ENCODE data around the gene KRT14. TPM values are rescaled to one million over a fixed set of nuclear protein-coding genes. Genes with fewer than 3 reads are reported as not detected.
"Not testable (repeated sequence)": the region's sequence is repeated elsewhere in the genome, so short reads cannot be mapped to it uniquely, and the experiment has no call there.

Gene KRT14
- total and polyA plus RNA-seq, 2 donors (not counting 1 experiment from before 2014, with no cell fraction given): 0.94 TPM; not detected in 1

DNA sequence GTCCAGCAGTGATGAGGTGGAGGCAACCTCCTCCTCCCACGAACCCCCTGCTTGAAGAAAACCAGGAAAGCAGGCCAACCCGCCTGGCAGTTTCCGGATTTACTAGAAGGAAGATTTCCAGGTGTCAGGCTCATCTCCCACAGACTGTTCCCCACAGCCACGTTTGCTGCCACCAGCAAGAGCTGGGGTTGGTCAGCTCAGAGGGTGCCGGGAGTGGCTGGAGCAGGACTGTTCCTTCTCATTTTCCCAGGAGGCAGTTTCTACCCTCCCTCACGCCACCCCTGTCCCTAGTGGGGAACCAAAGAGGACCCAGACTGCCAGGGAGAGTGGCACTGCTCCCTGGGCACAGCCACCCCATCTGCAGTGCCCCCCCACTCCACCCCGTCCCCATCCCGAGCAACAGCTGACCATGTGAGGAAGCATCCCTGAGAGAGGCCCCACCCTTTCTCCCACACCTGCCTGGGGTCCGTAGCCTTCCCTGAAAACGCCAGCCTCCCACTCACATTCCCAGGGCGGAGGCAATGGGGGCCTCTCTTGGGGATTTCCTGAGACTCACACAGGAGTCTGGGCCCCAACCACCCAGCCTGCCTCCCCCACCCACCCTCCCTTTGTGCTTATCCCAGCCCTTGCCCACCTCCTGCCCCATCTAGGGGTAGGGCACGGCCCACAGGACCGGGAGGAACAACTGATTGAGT is 31.8 kb upstream of the KRT14 start:
- no peak overlapping the region for H2AFZ ChIP-seq (ENCODE audit: low read length)
- no peaks in the 10 kb centered on the region for H3K79me2 ChIP-seq (ENCODE audit: control insufficient read depth, insufficient read depth, low read length)
- H3K27me3 ChIP-seq (ENCODE audit: control insufficient read depth, insufficient read depth, low read length): peaks cover 5% of the 10 kb centered on the region
- H3K4me3 ChIP-seq (replicated peaks in 1 of 4; ENCODE audit: control extremely low read depth in 1 of 4, insufficient read depth in 1 of 4, low read depth in 3 of 4, low read length in 4 of 4): no peak overlapping the region
- no peaks in the 10 kb centered on the region for H3K9me3 ChIP-seq (ENCODE audit: control insufficient read depth, insufficient read depth, low read depth, low read length)
- H4K20me1 ChIP-seq (ENCODE audit: control insufficient read depth, extremely low read depth, insufficient read depth, low read length): no peaks in the 10 kb centered on the region
- H3K36me3 ChIP-seq (ENCODE audit: control insufficient read depth, insufficient read depth, low read length): no peaks in the 10 kb centered on the region
- no peak overlapping the region for H3K4me2 ChIP-seq (ENCODE audit: extremely low read depth, insufficient read depth, low read length)
- no peak for DNase-seq (ENCODE audit: low read depth in 2 of 2)
- H3K4me1 ChIP-seq (ENCODE audit: control insufficient read depth, extremely low read depth, insufficient read depth, low read length): no peaks in the 10 kb centered on the region
- TF ChIP-seq EZH2 (IDR thresholded peaks at IDR 0.05; ENCODE audit: low read length, missing control alignments) (no peak), CTCF (conservative IDR thresholded peaks at IDR 0.05 in 1 of 2, IDR thresholded peaks at IDR 0.05 in 1 of 2; ENCODE audit: low read depth in 1 of 2, low read length in 2 of 2) (no peak)
- H3K9ac ChIP-seq (ENCODE audit: insufficient read depth, low read length): no peak overlapping the region
- H3K27ac ChIP-seq (ENCODE audit: insufficient read depth, low read length): no peak overlapping the region

DNA sequence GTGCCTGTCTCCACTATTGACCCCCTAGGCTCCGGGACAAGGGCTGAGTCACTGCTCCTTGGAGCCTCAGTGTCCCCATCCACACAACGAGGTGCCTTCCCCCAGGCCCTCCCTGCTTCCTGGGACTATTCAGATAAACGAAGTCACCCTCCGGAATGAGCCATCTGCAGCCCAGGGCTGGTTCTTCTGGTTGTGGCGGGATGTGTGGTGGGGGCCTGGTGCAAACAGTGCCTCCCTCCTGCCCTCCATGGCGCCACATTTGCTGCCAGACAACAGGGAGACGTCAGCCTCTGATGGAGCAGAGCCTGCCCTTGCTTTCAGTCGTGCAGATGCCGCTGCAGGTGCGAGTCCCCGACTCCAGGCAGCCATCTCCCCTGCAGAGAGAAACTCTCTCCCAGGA is 31.0 kb upstream of the KRT14 start:
- no peaks in the 10 kb centered on the region for H3K9me3 ChIP-seq (ENCODE audit: control insufficient read depth, insufficient read depth, low read depth, low read length)
- no peak overlapping the region for H3K9ac ChIP-seq (ENCODE audit: insufficient read depth, low read length)
- no peak for DNase-seq (ENCODE audit: low read depth in 2 of 2)
- no peak for TF ChIP-seq EZH2 (IDR thresholded peaks at IDR 0.05; ENCODE audit: low read length, missing control alignments)
- no peak for TF ChIP-seq CTCF (conservative IDR thresholded peaks at IDR 0.05 in 1 of 2, IDR thresholded peaks at IDR 0.05 in 1 of 2; ENCODE audit: low read depth in 1 of 2, low read length in 2 of 2)
- no peak overlapping the region for H3K4me2 ChIP-seq (ENCODE audit: extremely low read depth, insufficient read depth, low read length)
- H3K79me2 ChIP-seq (ENCODE audit: control insufficient read depth, insufficient read depth, low read length): no peaks in the 10 kb centered on the region
- no peaks in the 10 kb centered on the region for H3K4me1 ChIP-seq (ENCODE audit: control insufficient read depth, extremely low read depth, insufficient read depth, low read length)
- H4K20me1 ChIP-seq (ENCODE audit: control insufficient read depth, extremely low read depth, insufficient read depth, low read length): no peaks in the 10 kb centered on the region
- H3K27me3 ChIP-seq (ENCODE audit: control insufficient read depth, insufficient read depth, low read length): peaks cover 4% of the 10 kb centered on the region
- H2AFZ ChIP-seq (ENCODE audit: low read length): no peak overlapping the region
- no peak overlapping the region for H3K27ac ChIP-seq (ENCODE audit: insufficient read depth, low read length)
- H3K4me3 ChIP-seq (replicated peaks in 1 of 4; ENCODE audit: control extremely low read depth in 1 of 4, insufficient read depth in 1 of 4, low read depth in 3 of 4, low read length in 4 of 4): no peak overlapping the region
- no peaks in the 10 kb centered on the region for H3K36me3 ChIP-seq (ENCODE audit: control insufficient read depth, insufficient read depth, low read length)

DNA sequence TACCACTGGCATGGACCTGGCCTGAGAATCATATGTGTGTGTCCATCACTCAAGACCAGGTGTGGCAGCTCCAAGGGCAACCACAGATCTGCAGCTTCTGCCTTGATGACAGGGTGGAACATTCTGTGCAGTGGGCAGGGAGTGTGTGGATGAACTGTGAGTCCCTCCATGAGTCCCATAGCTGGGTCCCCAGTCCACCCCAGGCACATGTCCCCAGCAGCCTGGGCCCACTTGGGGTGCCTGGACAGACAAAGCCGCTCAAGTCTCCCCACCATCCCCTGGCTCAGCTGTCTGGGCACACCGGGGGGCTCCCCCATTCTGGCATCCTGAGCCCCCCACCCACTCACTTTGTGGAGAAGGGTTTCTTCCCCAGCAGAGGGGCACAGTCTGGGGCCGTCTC is 30.4 kb upstream of the KRT14 start:
- Histone ChIP-seq H3K4me1 (ENCODE audit: control insufficient read depth, extremely low read depth, insufficient read depth, low read length) (no peaks in the 10 kb centered on the region), H3K36me3 (ENCODE audit: control insufficient read depth, insufficient read depth, low read length) (no peaks in the 10 kb centered on the region), H3K27ac (ENCODE audit: insufficient read depth, low read length) (no peak overlapping the region), H3K9me3 (ENCODE audit: control insufficient read depth, insufficient read depth, low read depth, low read length) (no peaks in the 10 kb centered on the region), H4K20me1 (ENCODE audit: control insufficient read depth, extremely low read depth, insufficient read depth, low read length) (no peaks in the 10 kb centered on the region), H3K27me3 (ENCODE audit: control insufficient read depth, insufficient read depth, low read length) (peaks cover 4% of the 10 kb centered on the region), H3K4me2 (ENCODE audit: extremely low read depth, insufficient read depth, low read length) (no peak overlapping the region), H3K79me2 (ENCODE audit: control insufficient read depth, insufficient read depth, low read length) (no peaks in the 10 kb centered on the region), H2AFZ (ENCODE audit: low read length) (no peak overlapping the region), H3K9ac (ENCODE audit: insufficient read depth, low read length) (no peak overlapping the region), H3K4me3 (replicated peaks in 1 of 4; ENCODE audit: control extremely low read depth in 1 of 4, insufficient read depth in 1 of 4, low read depth in 3 of 4, low read length in 4 of 4) (no peak overlapping the region)
- TF ChIP-seq EZH2 (IDR thresholded peaks at IDR 0.05; ENCODE audit: low read length, missing control alignments): no peak
- TF ChIP-seq CTCF (conservative IDR thresholded peaks at IDR 0.05 in 1 of 2, IDR thresholded peaks at IDR 0.05 in 1 of 2; ENCODE audit: low read depth in 1 of 2, low read length in 2 of 2): no peak
- no peak for DNase-seq (ENCODE audit: low read depth in 2 of 2)

DNA sequence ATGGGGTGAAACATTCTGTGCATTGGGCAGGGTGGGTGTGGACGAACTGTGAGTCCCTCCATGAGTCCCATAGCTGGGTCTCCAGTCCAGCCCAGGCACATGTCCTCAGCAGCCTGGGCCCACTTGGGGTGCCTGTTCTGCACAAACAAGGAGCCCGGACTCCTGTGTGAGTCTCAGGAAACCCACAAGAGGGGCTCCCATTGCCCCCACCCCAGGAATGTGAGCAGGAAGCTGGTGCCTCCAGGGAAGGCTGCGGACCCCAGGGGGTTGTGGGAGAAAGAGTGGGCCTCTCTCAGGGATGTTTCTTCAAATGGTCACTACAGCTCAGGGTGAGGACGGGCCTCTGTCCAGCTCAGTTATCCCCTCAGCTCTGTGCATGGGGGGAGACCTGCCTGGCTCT is 29.8 kb upstream of the KRT14 start:
- H3K27me3 ChIP-seq (ENCODE audit: control insufficient read depth, insufficient read depth, low read length); H3K4me3 ChIP-seq (replicated peaks in 1 of 4; ENCODE audit: control extremely low read depth in 1 of 4, insufficient read depth in 1 of 4, low read depth in 3 of 4, low read length in 4 of 4); DNase-seq (ENCODE audit: low read depth in 2 of 2); H3K9ac ChIP-seq (ENCODE audit: insufficient read depth, low read length); H2AFZ ChIP-seq (ENCODE audit: low read length); H3K4me1 ChIP-seq (ENCODE audit: control insufficient read depth, extremely low read depth, insufficient read depth, low read length); H3K9me3 ChIP-seq (ENCODE audit: control insufficient read depth, insufficient read depth, low read depth, low read length); H3K27ac ChIP-seq (ENCODE audit: insufficient read depth, low read length); H3K36me3 ChIP-seq (ENCODE audit: control insufficient read depth, insufficient read depth, low read length); H4K20me1 ChIP-seq (ENCODE audit: control insufficient read depth, extremely low read depth, insufficient read depth, low read length); H3K79me2 ChIP-seq (ENCODE audit: control insufficient read depth, insufficient read depth, low read length); H3K4me2 ChIP-seq (ENCODE audit: extremely low read depth, insufficient read depth, low read length): not testable (repeated sequence)

Measured in fibroblast of lung (primary cell).